Endothelial cell of umbilical vein (primary cell): ENCODE results near the gene CHRNE. TPM values are rescaled to one million over a fixed set of nuclear protein-coding genes. Genes with fewer than 3 reads are reported as not detected.

Source experiments
- BruUV-seq: library from RNA; stranded (reverse); fragments of 400-500 nt; replicated peaks from 2 replicates; lab custom pipeline; 2021; lab: Mats Ljungman, UMichigan
- CTCF ChIA-PET: fragments of 300-600, 350-600 bp; sonication (Branson Sonifier 250); formaldehyde crosslinking; loops from one replicate; lab custom pipeline; 2021; ENCODE audit warnings: antibody characterized with exemption, inconsistent platforms; lab: Charles Lee
- POLR2A ChIA-PET: fragments of 300-600, 350-600 bp; sonication (Branson Sonifier 250); formaldehyde crosslinking; loops from one replicate; lab custom pipeline; 2021; ENCODE audit warnings: antibody characterized with exemption, inconsistent platforms; lab: Charles Lee
- DNase-seq: peaks from one replicate; pipeline ENCODE4 v3.0.0-alpha.2; 2011; ENCODE audit warnings: low read depth, low spot score
- FAIRE-seq: peaks from 2 replicates; lab custom pipeline; 2011; peaks lifted over from hg19 to GRCh38; lab: Jason Lieb, UNC
- H2AFZ ChIP-seq: 2 replicates; pipeline ENCODE4 v1.6.0; 2012; ENCODE audit warnings: low read depth, low read length, control low read depth, inconsistent platforms
- H3K27ac ChIP-seq: 2 replicates; pipeline ENCODE4 v1.5.1; 2011; ENCODE audit warnings: low read depth, mild to moderate bottlenecking, control low read depth, low read length, moderate library complexity; ENCODE audit not compliant: insufficient read depth
- H3K27me3 ChIP-seq, 2 experiments: 2 replicates each; pipeline versions ENCODE4 v1.6.0 to v1.6.1; 2011; ENCODE audit warnings: low read length in 2 of 2, mixed read lengths in 1 of 2; ENCODE audit not compliant: control insufficient read depth in 2 of 2, insufficient read depth in 2 of 2
- H3K36me3 ChIP-seq, 2 experiments: 2 replicates in 1 of 2; 3 replicates in 1 of 2; pipeline ENCODE4 v1.5.1; 2011; ENCODE audit warnings: low read length in 2 of 2, mild to moderate bottlenecking in 1 of 2, moderate library complexity in 1 of 2; ENCODE audit not compliant: control insufficient read depth in 2 of 2, insufficient read depth in 2 of 2; ENCODE audit errors: extremely low read depth in 1 of 2
- H3K4me1 ChIP-seq: 3 replicates; pipeline ENCODE4 v1.5.1; 2011; ENCODE audit warnings: mild to moderate bottlenecking, low read length; ENCODE audit not compliant: control insufficient read depth, insufficient read depth; ENCODE audit errors: extremely low read depth
- H3K4me2 ChIP-seq: 2 replicates; pipeline ENCODE4 v1.6.1; 2011; ENCODE audit warnings: low read length, control low read depth, mixed read lengths; ENCODE audit not compliant: insufficient read depth
- H3K4me3 ChIP-seq, 3 experiments: fragments of 200-600 bp in 1 of 3; sonication (generic), shearing (Covaris generic) in 1 of 3; replicated peaks in 1 of 3; 2 replicates each; pipeline ENCODE4 v1.5.1; 2011 to 2016; ENCODE audit warnings: control low read depth in 3 of 3, low read length in 3 of 3, mild to moderate bottlenecking in 2 of 3, inconsistent platforms in 1 of 3, low read depth in 1 of 3, moderate library complexity in 1 of 3; ENCODE audit not compliant: insufficient read depth in 1 of 3
- H3K79me2 ChIP-seq: 2 replicates; pipeline ENCODE4 v1.6.0; 2012; ENCODE audit warnings: low read length, inconsistent platforms; ENCODE audit not compliant: control insufficient read depth, insufficient read depth
- H3K9ac ChIP-seq: replicated peaks from 2 replicates; pipeline ENCODE3; 2011; ENCODE audit warnings: low read length, control low read depth; ENCODE audit not compliant: insufficient read depth; ENCODE audit errors: extremely low read depth
- H3K9me1 ChIP-seq: replicated peaks from 3 replicates; pipeline ENCODE4 v1.6.0; 2011; ENCODE audit warnings: mild to moderate bottlenecking, low read length; ENCODE audit not compliant: control insufficient read depth, insufficient read depth; ENCODE audit errors: extremely low read depth
- H3K9me3 ChIP-seq: replicated peaks from 2 replicates; pipeline ENCODE4 v1.5.1; 2012; ENCODE audit warnings: low read length, inconsistent platforms; ENCODE audit not compliant: control insufficient read depth, insufficient read depth
- H4K20me1 ChIP-seq: replicated peaks from 2 replicates; pipeline ENCODE3; 2011; ENCODE audit warnings: mild to moderate bottlenecking, low read length; ENCODE audit not compliant: control insufficient read depth, insufficient read depth; ENCODE audit errors: extremely low read depth
- CTCF ChIP-seq, 2 donors: IDR thresholded peaks; 1 replicate in 1 of 2; 2 replicates in 1 of 2; pipeline ENCODE4 v1.5.1; 2011; ENCODE audit warnings: low read length in 2 of 2, mild to moderate bottlenecking in 2 of 2, moderate library complexity in 2 of 2, control low read depth in 1 of 2, inconsistent platforms in 1 of 2, low read depth in 1 of 2; ENCODE audit not compliant: insufficient read depth in 1 of 2; ENCODE audit errors: extremely low read depth in 1 of 2
- EZH2 ChIP-seq: IDR thresholded peaks from 2 replicates; pipeline ENCODE4 v1.6.1; 2012; ENCODE audit warnings: borderline replicate concordance, low read depth, mild to moderate bottlenecking, moderate library complexity, low read length, inconsistent platforms; ENCODE audit not compliant: severe bottlenecking
- GATA2 ChIP-seq: IDR thresholded peaks from 2 replicates; pipeline ENCODE4 v1.7.0; 2011; ENCODE audit warnings: low read depth, mild to moderate bottlenecking, moderate library complexity, mixed read lengths, low read length; ENCODE audit not compliant: insufficient read length, insufficient read depth
- JUN ChIP-seq: IDR thresholded peaks from 2 replicates; pipeline ENCODE4 v1.6.1; 2011; ENCODE audit warnings: borderline replicate concordance, low read depth; ENCODE audit not compliant: insufficient read length, insufficient read depth
- MAX ChIP-seq: IDR thresholded peaks from 2 replicates; pipeline ENCODE4 v1.6.1; 2011; ENCODE audit not compliant: insufficient read depth, insufficient read length
- POLR2AphosphoS5 ChIP-seq: IDR thresholded peaks from 2 replicates; pipeline ENCODE4 v1.6.1; 2012; ENCODE audit warnings: low read depth, mild to moderate bottlenecking, control low read depth, low read length, moderate library complexity; ENCODE audit not compliant: insufficient read depth
- dilution Hi-C: fragments of 300-500 bp; cut with MboI; formaldehyde crosslinking; loops from one replicate; pipeline ENCODE4 v1.15.0; 2019; ENCODE audit warnings: low sequenced_read_pairs; ENCODE audit not compliant: extremely low pct_ligation_motif_present
- intact Hi-C: fragments of 100-400 bp; cut with micrococcal nuclease; formaldehyde crosslinking; loops from one replicate; pipeline ENCODE4 v1.10.0; 2022
- polyA plus RNA-seq, 4 experiments: library from polyadenylated mRNA; depleted of rRNA in 3 of 4; stranded (reverse) in 3 of 4; unstranded in 1 of 4; fragments of >200 nt; gene quantifications; 2 replicates each; pipeline versions ENCODE4 v1.2.1 to v1.2.3, GENCODE V29; 2011 to 2012; ENCODE audit warnings: missing spikeins in 1 of 4
- total RNA-seq: library from RNA; stranded (reverse); gene quantifications from 2 replicates; pipeline ENCODE4 v1.2.3, GENCODE V29; 2021

Gene CHRNE
- total and polyA plus RNA-seq, 2 donors (not counting 3 experiments of a cell fraction or from before 2014, with no cell fraction given), result 0.84 to 1.1 TPM

GRCh38 chr17:4872786-4873185 lies 30.1 kb downstream of the CHRNE start:
- FAIRE-seq (peak; percentile 71), DNase-seq (peak; percentile 75)
- H3K79me2 ChIP-seq, result peaks cover 4% of the 10 kb centered on the region
- intact Hi-C loops, result no loop called here
- H4K20me1 ChIP-seq, result no peaks in the 10 kb centered on the region
- no peak overlapping the region for H3K4me3 ChIP-seq
- no peak overlapping the region for H3K27ac ChIP-seq
- H3K9me3 ChIP-seq, result no peaks in the 10 kb centered on the region
- CTCF ChIA-PET, result interaction anchor here (1.0 to 1.7 kb wide), 4 partner anchors 9 to 83 kb away, joined by 3 to 9 read pairs (median 5); no protein-coding TSS in a partner anchor
- dilution Hi-C loops, result no loop called here
- peak overlapping the region; percentile 13 for H3K4me2 ChIP-seq
- no peak overlapping the region for H2AFZ ChIP-seq
- no TSS peak for BruUV-seq
- no peaks in the 10 kb centered on the region for H3K36me3 ChIP-seq
- H3K9me1 ChIP-seq, result no peaks in the 10 kb centered on the region
- H3K27me3 ChIP-seq, result no peaks in the 10 kb centered on the region
- TF ChIP-seq GATA2, result no peak
- no peak for TF ChIP-seq EZH2
- no peak for TF ChIP-seq CTCF (IDR thresholded peaks at IDR 0.05; ENCODE audit: extremely low read depth in 1 of 2, insufficient read depth in 1 of 2, low read depth in 1 of 2, low read length in 2 of 2)
- no peak for TF ChIP-seq MAX
- no peak overlapping the region for H3K9ac ChIP-seq
- POLR2A ChIA-PET, result interaction anchor here (0.6 kb wide), 2 partner anchors 16 to 96 kb away, joined by 4 to 5 read pairs; no protein-coding TSS in a partner anchor
- peaks cover 7% of the 10 kb centered on the region for H3K4me1 ChIP-seq

GRCh38 chr17:4870855-4871254 lies 32.0 kb downstream of the CHRNE start:
- H3K27me3 ChIP-seq, result no peaks in the 10 kb centered on the region
- no peaks in the 10 kb centered on the region for H3K9me1 ChIP-seq
- H2AFZ ChIP-seq, result no peak overlapping the region
- POLR2A ChIA-PET, result interaction anchor here (0.6 to 0.7 kb wide), 2 partner anchors 8 to 11 kb away, joined by 3 to 7 read pairs; no protein-coding TSS in a partner anchor
- peaks cover 4% of the 10 kb centered on the region for H3K79me2 ChIP-seq
- BruUV-seq, result no TSS peak
- DNase-seq, result no peak
- no peak overlapping the region for H3K9ac ChIP-seq
- no peak overlapping the region for H3K4me3 ChIP-seq
- H3K9me3 ChIP-seq, result no peaks in the 10 kb centered on the region
- H3K4me2 ChIP-seq, result no peak overlapping the region
- intact Hi-C loops (no loop called here), dilution Hi-C loops (no loop called here)
- FAIRE-seq, result peak; percentile 31
- no peaks in the 10 kb centered on the region for H3K36me3 ChIP-seq
- no peak overlapping the region for H3K27ac ChIP-seq
- peaks cover 7% of the 10 kb centered on the region for H3K4me1 ChIP-seq
- H4K20me1 ChIP-seq, result no peaks in the 10 kb centered on the region
- TF ChIP-seq POLR2AphosphoS5, result no peak
- no peak for TF ChIP-seq CTCF (IDR thresholded peaks at IDR 0.05; ENCODE audit: extremely low read depth in 1 of 2, insufficient read depth in 1 of 2, low read depth in 1 of 2, low read length in 2 of 2)
- no peak for TF ChIP-seq MAX
- TF ChIP-seq JUN, result no peak
- TF ChIP-seq EZH2, result no peak
- CTCF ChIA-PET, result no interaction called here
